IMR-90 (cell line): ENCODE data around the gene MINK1. TPM values are rescaled to one million over a fixed set of nuclear protein-coding genes. Genes with fewer than 3 reads are reported as not detected.
A peak's percentile ranks its signal among the peaks of the same experiment; 100 is the strongest.

Source experiments
- ATAC-seq: fragments of 200-7000 bp; cut with Tn5 transposase; 2 replicates; pipeline ENCODE4 v1.9.1; 2020; ENCODE audit warnings: low read depth, mild to moderate bottlenecking, moderate library complexity
- BruUV-seq: library from RNA; stranded (reverse); fragments of 400-500 nt; replicated peaks from 2 replicates; lab custom pipeline; 2021; lab: Mats Ljungman, UMichigan
- CTCF ChIA-PET: fragments of 300-600 bp; formaldehyde crosslinking; extraction: SDS; loops from one replicate; lab custom pipeline; 2021; ENCODE audit warnings: antibody characterized with exemption; lab: Yijun Ruan, JAX
- POLR2A ChIA-PET: fragments of 300-600 bp; sonication (Branson Sonifier 250); formaldehyde crosslinking; loops from one replicate; lab custom pipeline; 2022; ENCODE audit warnings: antibody characterized with exemption; ENCODE audit not compliant: unreplicated experiment; lab: Charles Lee
- DNase-seq: peaks from one replicate; pipeline ENCODE4 v3.0.0; 2013
- H2AFZ ChIP-seq: replicated peaks from 2 replicates; pipeline ENCODE3; 2013; ENCODE audit warnings: low read length, mild to moderate bottlenecking; ENCODE audit not compliant: poor library complexity
- H2AK5ac ChIP-seq: 2 replicates; pipeline ENCODE4 v1.6.1; 2013; ENCODE audit warnings: low read depth, low read length, inconsistent platforms
- H2AK9ac ChIP-seq: replicated peaks from 2 replicates; pipeline ENCODE3; 2013; ENCODE audit warnings: mild to moderate bottlenecking, low read depth, low read length, moderate library complexity; ENCODE audit not compliant: poor library complexity
- H2BK120ac ChIP-seq: 2 replicates; pipeline ENCODE4 v1.6.1; 2013; ENCODE audit warnings: low read depth, low read length, inconsistent platforms
- H2BK15ac ChIP-seq: 3 replicates; pipeline ENCODE4 v1.6.1; 2013; ENCODE audit warnings: low read depth, low read length, inconsistent platforms
- H2BK20ac ChIP-seq: 2 replicates; pipeline ENCODE4 v1.6.1; 2013; ENCODE audit warnings: low read depth, mild to moderate bottlenecking, inconsistent platforms, low read length, moderate library complexity
- H2BK5ac ChIP-seq: 2 replicates; pipeline ENCODE4 v1.6.1; 2013; ENCODE audit warnings: mild to moderate bottlenecking, low read depth, low read length, inconsistent platforms; ENCODE audit not compliant: poor library complexity, severe bottlenecking
- H3K14ac ChIP-seq: replicated peaks from 2 replicates; pipeline ENCODE4 v1.6.1; 2013; ENCODE audit warnings: low read depth, low read length, inconsistent platforms
- H3K18ac ChIP-seq: 2 replicates; pipeline ENCODE4 v1.6.1; 2013; ENCODE audit warnings: low read depth, low read length, control low read depth
- H3K23ac ChIP-seq: 2 replicates; pipeline ENCODE4 v1.6.1; 2013; ENCODE audit warnings: low read depth, low read length, inconsistent platforms
- H3K27ac ChIP-seq: 2 replicates; pipeline ENCODE4 v1.5.1; 2013; ENCODE audit warnings: mild to moderate bottlenecking, control low read depth, low read length; ENCODE audit not compliant: insufficient read depth
- H3K27me3 ChIP-seq: 2 replicates; pipeline ENCODE4 v1.6.1; 2013; ENCODE audit warnings: low read length; ENCODE audit not compliant: control insufficient read depth, insufficient read depth
- H3K36me3 ChIP-seq: 2 replicates; pipeline ENCODE4 v1.6.1; 2013; ENCODE audit warnings: low read length, mixed read lengths; ENCODE audit not compliant: control insufficient read depth, insufficient read depth
- H3K4ac ChIP-seq: 2 replicates; pipeline ENCODE4 v1.6.1; 2013; ENCODE audit warnings: low read depth, low read length, inconsistent platforms
- H3K4me1 ChIP-seq: 2 replicates; pipeline ENCODE4 v1.6.1; 2013; ENCODE audit warnings: low read length, mixed read lengths; ENCODE audit not compliant: control insufficient read depth, insufficient read depth
- H3K4me2 ChIP-seq: 2 replicates; pipeline ENCODE4 v1.6.1; 2013; ENCODE audit warnings: low read depth, mild to moderate bottlenecking, control low read depth, low read length, moderate library complexity
- H3K4me3 ChIP-seq: 2 replicates; pipeline ENCODE4 v1.5.1; 2013; ENCODE audit warnings: low read depth, mild to moderate bottlenecking, control low read depth, low read length, moderate library complexity; ENCODE audit not compliant: insufficient read depth
- H3K56ac ChIP-seq: 2 replicates; pipeline ENCODE4 v1.6.1; 2013; ENCODE audit warnings: low read length, inconsistent platforms; ENCODE audit not compliant: insufficient read depth; ENCODE audit errors: extremely low read depth
- H3K79me1 ChIP-seq, 2 experiments: 2 replicates each; pipeline ENCODE4 v1.6.1; 2013; ENCODE audit warnings: low read length in 2 of 2, inconsistent platforms in 1 of 2, low read depth in 1 of 2
- H3K9ac ChIP-seq: 2 replicates; pipeline ENCODE4 v1.6.1; 2013; ENCODE audit warnings: low read depth, low read length, control low read depth
- H3K9me1 ChIP-seq: 2 replicates; pipeline ENCODE4 v1.6.1; 2013; ENCODE audit warnings: low read length, inconsistent platforms; ENCODE audit not compliant: insufficient read depth
- H3K9me3 ChIP-seq: 2 replicates; pipeline ENCODE4 v1.6.1; 2013; ENCODE audit warnings: low read length; ENCODE audit not compliant: control insufficient read depth, insufficient read depth
- H4K20me1 ChIP-seq: 2 replicates; pipeline ENCODE4 v1.6.1; 2013; ENCODE audit warnings: low read length, inconsistent platforms; ENCODE audit not compliant: insufficient read depth
- H4K5ac ChIP-seq: 2 replicates; pipeline ENCODE4 v1.6.1; 2013; ENCODE audit warnings: mild to moderate bottlenecking, low read depth, low read length, control low read depth
- H4K8ac ChIP-seq, 2 experiments: 2 replicates each; pipeline ENCODE4 v1.6.1; 2013; ENCODE audit warnings: low read depth in 2 of 2, low read length in 2 of 2, control low read depth in 1 of 2, inconsistent platforms in 1 of 2
- H4K91ac ChIP-seq: 2 replicates; pipeline ENCODE4 v1.6.1; 2013; ENCODE audit warnings: low read depth, low read length, inconsistent platforms; ENCODE audit not compliant: insufficient read depth
- BHLHE40 ChIP-seq: fragments of 150-350 bp; IDR thresholded peaks from 2 replicates; pipeline ENCODE4 v1.6.1; 2016; ENCODE audit warnings: mild to moderate bottlenecking, low read depth, low read length
- CEBPB ChIP-seq: IDR thresholded peaks from 2 replicates; pipeline ENCODE4 v1.6.1; 2012; ENCODE audit warnings: low read depth, low read length, improper control_type of control experiment
- CHD1 ChIP-seq: IDR thresholded peaks from 2 replicates; pipeline ENCODE4 v1.6.1; 2012; ENCODE audit warnings: low read depth, low read length, improper control_type of control experiment
- FOS ChIP-seq: fragments of 150-350 bp; IDR thresholded peaks from 2 replicates; pipeline ENCODE4 v1.6.1; 2016; ENCODE audit warnings: low read depth, low read length
- MAFK ChIP-seq: IDR thresholded peaks from 2 replicates; pipeline ENCODE4 v1.6.1; 2012; ENCODE audit warnings: low read depth, low read length, improper control_type of control experiment
- MAZ ChIP-seq: IDR thresholded peaks from 2 replicates; pipeline ENCODE4 v1.6.1; 2012; ENCODE audit warnings: low read depth, mild to moderate bottlenecking, low read length, improper control_type of control experiment, moderate library complexity, borderline replicate concordance
- MXI1 ChIP-seq: IDR thresholded peaks from 2 replicates; pipeline ENCODE4 v1.6.1; 2012; ENCODE audit warnings: low read depth, mild to moderate bottlenecking, low read length, moderate library complexity, borderline replicate concordance
- NFE2L2 ChIP-seq: fragments of 150-350 bp; IDR thresholded peaks from 2 replicates; pipeline ENCODE4 v1.6.1; 2016; ENCODE audit warnings: low read depth, mild to moderate bottlenecking, low read length
- POLR2A ChIP-seq: IDR thresholded peaks from 2 replicates; pipeline ENCODE4 v1.6.1; 2012; ENCODE audit warnings: mild to moderate bottlenecking, low read depth, low read length
- RAD21 ChIP-seq: IDR thresholded peaks from 2 replicates; pipeline ENCODE4 v1.6.1; 2012; ENCODE audit warnings: low read length, improper control_type of control experiment
- SMC3 ChIP-seq: fragments of 150-350 bp; IDR thresholded peaks from 2 replicates; pipeline ENCODE4 v1.6.1; 2016; ENCODE audit warnings: low read depth, mild to moderate bottlenecking, antibody characterized with exemption, low read length, moderate library complexity
- WGBS, 2 experiments: methylation state at CpG; one replicate each; pipeline versions ENCODE4 v1.1.5 to v1.1.7; 2013; ENCODE audit warnings: missing lambda C conversion rate in 2 of 2; ENCODE audit not compliant: insufficient read length in 1 of 2; ENCODE audit errors: extremely low coverage in 2 of 2; 5-methylcytosine and 5-hydroxymethylcytosine counted together
- dilution Hi-C: fragments of 300-500 bp; cut with HindIII; formaldehyde crosslinking; loops from one replicate; pipeline ENCODE4 v1.14.3; 2018; ENCODE audit warnings: low sequenced_read_pairs; ENCODE audit not compliant: unreplicated experiment
- in situ Hi-C: fragments of 300-500 bp; cut with MboI; formaldehyde crosslinking; loops from 3 replicates; pipeline ENCODE4 v1.14.3; 2019; ENCODE audit warnings: low sequenced_read_pairs, inconsistent platforms, mixed read lengths
- intact Hi-C: fragments of 100-400 bp; cut with micrococcal nuclease; formaldehyde crosslinking; loops from 2 replicates; pipeline ENCODE4 v1.10.0; 2022
- polyA plus RNA-seq, 3 experiments: library from polyadenylated mRNA; depleted of rRNA; stranded (reverse); fragments of >200 nt; gene quantifications; 2 replicates each; pipeline ENCODE4 v1.2.3, GENCODE V29; 2012; ENCODE audit warnings: low replicate concordance in 1 of 3
- total RNA-seq: library from RNA; depleted of rRNA; stranded (reverse); fragments of >200 nt; gene quantifications from 2 replicates; pipeline ENCODE4 v1.2.3, GENCODE V29; 2012
- TF ChIP-seq, protein P1 (sequence below): fragments of 150-350 bp; IDR thresholded peaks from 2 replicates; pipeline ENCODE4 v1.6.1; 2016; ENCODE audit warnings: low read depth, mild to moderate bottlenecking, low read length, moderate library complexity, borderline replicate concordance

The MINK1 gene
- total and polyA plus RNA-seq, 2 of the 4 experiments (the other 2 are of a cell fraction), result 12.2 to 40.9 TPM

GRCh38 chr17:4858882-4859260 is 25.7 kb downstream of the MINK1 start:
- TF ChIP-seq MXI1 (no peak), CEBPB (no peak), RAD21 (no peak), MAFK (no peak), POLR2A (no peak), BHLHE40 (no peak), FOS (no peak), SMC3 (no peak), NFE2L2 (no peak), MAZ (no peak), CHD1 (no peak)
- TF ChIP-seq, protein P1, sequence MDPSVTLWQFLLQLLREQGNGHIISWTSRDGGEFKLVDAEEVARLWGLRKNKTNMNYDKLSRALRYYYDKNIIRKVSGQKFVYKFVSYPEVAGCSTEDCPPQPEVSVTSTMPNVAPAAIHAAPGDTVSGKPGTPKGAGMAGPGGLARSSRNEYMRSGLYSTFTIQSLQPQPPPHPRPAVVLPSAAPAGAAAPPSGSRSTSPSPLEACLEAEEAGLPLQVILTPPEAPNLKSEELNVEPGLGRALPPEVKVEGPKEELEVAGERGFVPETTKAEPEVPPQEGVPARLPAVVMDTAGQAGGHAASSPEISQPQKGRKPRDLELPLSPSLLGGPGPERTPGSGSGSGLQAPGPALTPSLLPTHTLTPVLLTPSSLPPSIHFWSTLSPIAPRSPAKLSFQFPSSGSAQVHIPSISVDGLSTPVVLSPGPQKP, result no peak
- intact Hi-C loops, result no loop called here
- no peak overlapping the region; the same call in 1 of the 2 replicates for H3K23ac ChIP-seq
- peaks cover 3% of the 10 kb centered on the region; the same call in 1 of the 2 replicates for H3K36me3 ChIP-seq
- H3K4ac ChIP-seq, result no peak overlapping the region
- in situ Hi-C loops, result no loop called here
- H3K79me1 ChIP-seq, result peaks cover 15 to 68% of the 10 kb centered on the region in 2 experiments
- H2AK9ac ChIP-seq, result peak overlapping the region; percentile 8
- BruUV-seq, result no TSS peak
- dilution Hi-C loops, result no loop called here
- peak; percentile 27 for DNase-seq
- no peak overlapping the region for H3K27ac ChIP-seq
- H4K20me1 ChIP-seq, result peaks cover 29% of the 10 kb centered on the region
- ChIA-PET CTCF (no interaction called here), POLR2A (no interaction called here)
- H4K5ac ChIP-seq, result no peak overlapping the region
- no peak overlapping the region for H3K56ac ChIP-seq
- H3K9ac ChIP-seq, result no peak overlapping the region
- H3K18ac ChIP-seq, result no peak overlapping the region
- WGBS, 2 experiments, result 73% methylated on average over 2 of the region's 5 CpGs; no CpG with 5 or more reads in 1 of the 2 experiments
- no peaks in the 10 kb centered on the region for H3K27me3 ChIP-seq
- peaks cover 17% of the 10 kb centered on the region for H3K4me1 ChIP-seq
- no peak overlapping the region for H3K4me3 ChIP-seq
- peaks cover 23% of the 10 kb centered on the region; the same call in 1 of the 2 replicates for H3K9me1 ChIP-seq
- H2AFZ ChIP-seq, result no peak overlapping the region
- no peaks in the 10 kb centered on the region for H3K9me3 ChIP-seq
- H4K91ac ChIP-seq, result no peak overlapping the region
- H2BK15ac ChIP-seq, result no peak overlapping the region
- no peak overlapping the region for H3K4me2 ChIP-seq
- no peak overlapping the region; a peak in 1 of 4 replicates for H4K8ac ChIP-seq
- no peak overlapping the region for H2BK5ac ChIP-seq
- no peak overlapping the region for H2AK5ac ChIP-seq
- H2BK20ac ChIP-seq, result no peak overlapping the region
- no peak overlapping the region for H2BK120ac ChIP-seq
- peak; percentile 64 for ATAC-seq
- no peak overlapping the region for H3K14ac ChIP-seq
